HG03342 (cell line): ENCODE measurements around the gene ARHGAP26.

Experiments
- ATAC-seq: cut with Tn5 transposase; IDR thresholded peaks from one replicate; pipeline ENCODE4 v1.9.1; 2021; ENCODE audit warnings: mild to moderate bottlenecking, moderate library complexity; ENCODE audit not compliant: unreplicated experiment

ARHGAP26 gene

GRCh38 chr5:143008809-143009521 lies 238.8 kb downstream of the ARHGAP26 start:
- ATAC-seq: peak; percentile 78

- ATAC-seq: no peak
These were observed 240.2 kb downstream of the ARHGAP26 start for GRCh38 chr5:143010351-143010750.

- no peak for ATAC-seq
These were observed 241.4 kb downstream of the ARHGAP26 start for GRCh38 chr5:143011585-143011984.

- no peak for ATAC-seq
These were observed 243.2 kb downstream of the ARHGAP26 start for GRCh38 chr5:143013176-143013891.

GRCh38 chr5:143014017-143014651 lies 244.0 kb downstream of the ARHGAP26 start:
- ATAC-seq: no peak

- ATAC-seq: no peak
These were observed 246.8 kb downstream of the ARHGAP26 start for GRCh38 chr5:143016777-143017516.

GRCh38 chr5:143017541-143017940 lies 247.4 kb downstream of the ARHGAP26 start:
- no peak for ATAC-seq

GRCh38 chr5:143017992-143018391 lies 247.8 kb downstream of the ARHGAP26 start:
- ATAC-seq: no peak

GRCh38 chr5:143019157-143019556 lies 249.0 kb downstream of the ARHGAP26 start:
- no peak for ATAC-seq

GRCh38 chr5:143019614-143020515 lies 249.7 kb downstream of the ARHGAP26 start:
- ATAC-seq: peak; percentile 90

- no peak for ATAC-seq
These were observed 251.4 kb downstream of the ARHGAP26 start for GRCh38 chr5:143021595-143021994.

DNA sequence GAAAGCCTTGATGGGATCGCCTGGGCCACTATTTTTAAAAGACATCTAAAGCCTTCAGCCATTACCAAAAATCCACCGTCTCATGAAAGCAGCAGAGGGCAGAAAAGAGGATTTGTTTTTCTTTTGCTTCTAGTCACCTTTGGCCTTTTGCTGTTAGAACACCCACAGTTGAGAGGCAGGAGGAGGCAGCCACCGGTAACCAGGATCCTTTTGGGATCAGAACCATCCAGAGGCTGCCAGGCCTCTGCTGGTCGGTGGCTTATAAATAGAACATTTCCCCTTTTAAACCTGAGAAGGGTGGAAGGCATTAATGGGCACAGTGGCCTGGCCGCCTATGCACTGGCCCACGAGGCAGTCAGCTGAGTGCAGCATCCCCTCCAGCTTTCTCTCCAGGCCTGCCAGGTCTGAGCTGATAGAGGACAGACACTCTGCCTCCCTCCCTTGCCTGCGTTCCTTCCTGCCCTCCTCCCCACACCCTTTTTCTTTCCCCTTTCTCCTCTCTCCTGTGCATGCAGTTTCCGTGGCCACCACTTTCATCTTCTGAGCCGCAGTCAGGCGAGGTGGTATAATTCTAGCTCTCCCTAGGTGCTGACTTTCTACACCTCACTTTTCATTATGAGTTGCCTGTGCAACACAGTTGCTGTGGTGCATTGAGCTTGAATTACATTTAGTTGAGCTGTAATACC lies 253.4 kb downstream of the ARHGAP26 start:
- peak; percentile 47 for ATAC-seq

- ATAC-seq: no peak
These were observed 254.2 kb downstream of the ARHGAP26 start for GRCh38 chr5:143024228-143024920.

DNA sequence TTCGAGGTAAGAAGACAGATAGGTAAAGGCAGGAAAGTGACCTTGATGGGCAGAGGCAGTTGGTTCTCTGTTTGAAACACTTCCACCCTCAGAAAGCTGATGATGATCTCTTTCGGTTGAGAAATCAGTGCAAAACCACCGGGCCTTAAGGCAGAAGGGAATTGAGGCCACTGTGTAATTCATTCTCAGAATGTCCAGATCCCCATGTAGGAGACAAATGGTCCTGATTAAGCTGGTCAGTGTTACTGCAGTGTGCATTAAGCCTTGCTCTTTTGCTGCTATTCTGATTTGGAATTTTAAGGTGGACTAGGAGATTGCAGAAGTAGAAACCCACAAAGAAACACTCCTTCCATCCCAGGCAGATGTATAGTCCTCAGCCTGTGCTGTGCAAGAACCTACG lies 255.2 kb downstream of the ARHGAP26 start:
- ATAC-seq: no peak

GRCh38 chr5:143025971-143026370 lies 255.8 kb downstream of the ARHGAP26 start:
- no peak for ATAC-seq

DNA sequence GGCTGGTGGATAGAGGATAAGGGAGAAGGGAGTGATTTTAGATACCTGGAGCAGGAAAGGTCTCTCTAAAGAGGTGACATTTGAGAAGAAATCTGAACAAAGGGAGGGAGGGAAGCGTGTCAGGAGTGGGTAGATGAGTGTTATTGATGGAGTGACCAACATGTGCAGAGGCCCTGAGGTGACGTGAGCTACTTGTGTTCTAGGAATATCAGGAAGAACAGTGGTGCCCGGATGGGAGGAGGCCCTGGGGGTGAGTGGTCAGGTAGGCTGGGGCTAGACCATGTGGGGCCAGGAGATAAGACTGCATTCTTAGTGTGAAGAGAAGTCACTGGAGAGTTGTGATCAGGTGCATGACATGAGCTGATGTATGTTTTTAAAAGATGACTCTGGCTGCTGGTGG lies 256.2 kb downstream of the ARHGAP26 start:
- no peak for ATAC-seq

DNA sequence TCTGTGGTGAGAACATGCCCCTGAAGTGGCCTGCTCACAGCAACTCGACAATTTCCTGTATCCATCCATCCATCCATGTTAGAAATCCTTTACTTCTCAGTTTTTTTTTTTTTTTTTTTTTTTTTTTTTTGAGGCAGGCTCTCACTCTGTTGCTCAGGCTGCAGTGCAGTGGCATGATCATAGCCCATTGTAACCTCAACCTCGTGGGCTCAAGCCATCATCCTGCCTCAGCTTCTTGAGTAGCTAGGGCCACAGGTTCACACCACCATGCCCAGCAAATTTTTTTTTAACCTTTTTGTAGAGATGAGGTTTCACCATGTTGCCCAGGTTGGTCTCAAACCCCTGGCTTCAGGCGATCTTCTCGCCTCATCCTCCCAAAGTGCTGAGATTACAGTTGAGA lies 259.1 kb downstream of the ARHGAP26 start:
- ATAC-seq: no peak

GRCh38 chr5:143030349-143030748 lies 260.2 kb downstream of the ARHGAP26 start:
- ATAC-seq: no peak
